GM21526 (cell line): ENCODE data around the gene DNAJC1.
A peak's percentile ranks its signal among the peaks of the same experiment; 100 is the strongest.
"Not testable (repeated sequence)": the region's sequence is repeated elsewhere in the genome, so short reads cannot be mapped to it uniquely, and the experiment has no call there.

Experiments
- ATAC-seq: cut with Tn5 transposase; IDR thresholded peaks from one replicate; pipeline ENCODE4 v1.9.1; 2021; ENCODE audit warnings: moderate library complexity; ENCODE audit not compliant: unreplicated experiment, low FRiP score

Gene DNAJC1

GRCh38 chr10:22003177-22003963, at the start of gene DNAJC1:
Gene DNAJC1 (minus strand): TSS chr10:22003730. CDS start chr10:22003434, 296 bp downstream.
- peak; percentile 93 for ATAC-seq

GRCh38 chr10:22053048-22053447, 49.5 kb upstream of the DNAJC1 start:
- no peak for ATAC-seq

DNA sequence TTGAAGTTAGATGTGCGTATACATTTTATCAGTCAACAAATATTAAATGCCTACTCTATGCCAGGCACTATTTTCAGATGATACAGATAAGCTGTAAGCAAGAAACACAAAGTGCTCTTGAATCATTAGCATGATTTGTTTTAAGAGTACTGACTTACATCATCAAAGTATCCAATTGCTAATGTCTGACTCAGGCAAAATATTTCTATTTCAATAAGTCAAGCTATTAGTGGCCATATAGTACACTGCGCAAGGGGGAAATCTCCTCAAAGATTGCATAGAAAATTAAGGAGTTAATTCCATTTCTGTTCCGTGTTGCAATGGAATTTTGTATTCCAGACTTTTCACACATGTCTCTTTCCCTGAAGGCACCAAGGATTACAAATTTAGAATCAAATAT, 46.1 kb upstream of the DNAJC1 start:
- ATAC-seq = no peak

DNA sequence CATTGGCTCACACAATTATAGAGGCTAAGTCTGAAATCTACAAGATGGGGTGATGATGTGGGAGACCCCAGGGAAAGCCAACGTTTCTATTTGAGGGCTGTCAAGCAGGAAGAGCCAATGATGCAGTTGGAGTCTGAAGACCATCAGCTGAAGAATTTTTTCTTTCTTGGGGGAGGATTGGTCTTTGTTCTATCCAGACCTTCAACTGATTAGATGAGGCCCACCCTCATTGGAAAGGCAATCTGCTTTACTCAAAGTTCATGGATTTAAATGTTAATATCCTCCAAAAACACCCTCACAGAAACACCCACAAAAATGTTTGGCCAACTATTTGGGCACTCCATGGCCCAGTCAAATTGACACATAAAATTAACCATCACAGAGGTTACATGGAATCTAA, 44.3 kb upstream of the DNAJC1 start:
- ATAC-seq = no peak

- no peak for ATAC-seq
These were observed 39.8 kb upstream of the DNAJC1 start for GRCh38 chr10:22043327-22043633.

- no peak for ATAC-seq
These were observed 39.2 kb upstream of the DNAJC1 start for GRCh38 chr10:22042557-22043326.

DNA sequence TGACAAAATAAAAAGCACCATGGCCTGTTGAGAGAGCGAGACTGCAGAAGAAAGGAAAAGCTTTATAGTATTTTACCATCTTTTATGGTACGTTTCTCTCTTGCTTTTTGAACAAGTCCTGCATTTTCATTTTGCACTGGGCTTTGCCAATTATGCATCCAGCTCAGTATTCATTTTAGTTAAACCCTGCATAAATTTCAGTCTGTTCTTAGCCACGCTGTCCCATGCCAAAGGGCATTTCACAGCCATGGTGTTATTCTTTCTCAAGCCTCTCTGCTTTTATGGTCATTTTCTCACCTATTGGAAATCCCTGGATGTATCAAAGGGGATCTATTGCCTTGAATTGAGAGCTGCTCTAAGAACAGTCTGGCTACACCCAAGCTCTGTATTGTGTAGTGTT, 30.8 kb upstream of the DNAJC1 start:
- no peak for ATAC-seq

GRCh38 chr10:22032268-22032667, 28.7 kb upstream of the DNAJC1 start:
- ATAC-seq = not testable (repeated sequence)

GRCh38 chr10:22030421-22030820, 26.9 kb upstream of the DNAJC1 start:
- ATAC-seq = no peak

DNA sequence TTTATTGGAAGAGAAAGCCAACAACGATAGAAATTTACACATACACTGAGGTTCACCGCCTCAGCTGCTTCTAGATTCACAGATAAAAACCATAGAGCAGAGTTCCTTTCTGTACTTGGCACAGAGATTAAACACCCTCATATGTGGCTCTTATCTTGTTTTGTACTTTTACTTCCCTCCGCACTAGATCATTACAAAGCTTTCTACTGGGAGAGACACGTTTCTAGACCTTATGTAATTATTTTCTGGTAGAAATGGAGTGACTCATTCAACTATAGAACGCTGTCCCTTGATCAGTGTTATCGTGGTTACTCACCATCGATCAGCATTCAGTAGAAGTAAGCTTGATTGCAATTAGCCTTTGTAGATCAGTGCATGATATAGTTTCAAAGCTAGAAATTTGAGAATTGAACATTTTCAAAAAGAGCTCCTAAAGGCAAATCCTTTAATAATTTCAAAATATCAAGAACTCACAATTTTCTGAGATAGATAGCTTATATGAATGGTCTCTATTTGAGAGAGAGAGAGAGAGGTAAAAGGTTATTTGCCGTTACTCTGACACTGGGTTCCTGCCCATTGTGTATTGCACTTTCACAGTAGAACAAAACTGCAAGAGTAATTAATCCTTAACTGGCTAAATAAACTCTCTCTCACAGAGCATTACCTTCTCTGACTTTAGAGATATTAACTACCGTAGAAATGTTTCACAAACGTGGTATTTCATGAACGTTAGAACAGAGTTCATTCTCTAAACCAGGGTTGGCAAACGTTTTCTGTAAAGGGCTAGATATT, 26.1 kb upstream of the DNAJC1 start:
- ATAC-seq = no peak

DNA sequence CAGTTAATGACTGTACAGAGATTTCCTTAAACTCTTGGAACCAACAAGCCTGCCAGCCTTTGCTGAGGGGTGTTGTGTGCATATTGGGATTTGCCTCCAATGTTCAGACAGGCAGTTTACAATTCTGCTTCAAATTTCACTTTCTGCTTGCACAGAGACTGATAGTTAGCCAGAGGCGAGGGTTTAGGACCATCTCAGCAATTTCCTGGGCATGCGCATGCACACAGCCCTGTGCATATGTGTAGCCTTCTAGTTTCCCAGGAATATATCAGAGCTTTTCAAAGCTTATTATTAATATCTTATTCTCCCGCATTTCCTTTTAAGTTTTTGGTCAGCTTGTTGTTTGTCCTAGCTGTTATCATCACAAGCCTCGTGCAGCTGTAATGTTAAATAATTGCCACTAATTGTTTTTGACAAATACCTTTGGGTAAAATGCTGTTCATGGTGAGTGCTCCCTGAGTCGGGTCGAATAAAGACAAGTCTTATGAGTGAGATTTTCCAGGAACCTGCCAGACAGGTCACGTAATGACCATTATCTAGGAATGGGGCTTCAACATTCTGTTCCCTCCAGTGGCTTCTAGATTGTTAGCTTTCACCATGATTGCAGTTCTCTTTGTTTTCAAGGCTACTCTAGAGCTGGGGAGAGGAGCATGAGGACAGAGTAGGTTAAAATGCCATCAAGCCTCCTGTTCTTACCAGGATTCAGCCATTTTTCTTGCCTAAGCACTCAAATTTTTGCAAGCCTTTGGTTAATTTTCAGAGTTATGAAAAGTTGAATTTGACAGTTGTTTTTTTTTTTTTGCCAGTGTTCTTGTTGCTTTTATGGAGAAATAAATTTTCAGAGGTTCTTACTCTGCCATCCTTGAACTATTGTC, 24.1 kb upstream of the DNAJC1 start:
- ATAC-seq = no peak

GRCh38 chr10:22026287-22026686, 22.8 kb upstream of the DNAJC1 start:
- no peak for ATAC-seq

DNA sequence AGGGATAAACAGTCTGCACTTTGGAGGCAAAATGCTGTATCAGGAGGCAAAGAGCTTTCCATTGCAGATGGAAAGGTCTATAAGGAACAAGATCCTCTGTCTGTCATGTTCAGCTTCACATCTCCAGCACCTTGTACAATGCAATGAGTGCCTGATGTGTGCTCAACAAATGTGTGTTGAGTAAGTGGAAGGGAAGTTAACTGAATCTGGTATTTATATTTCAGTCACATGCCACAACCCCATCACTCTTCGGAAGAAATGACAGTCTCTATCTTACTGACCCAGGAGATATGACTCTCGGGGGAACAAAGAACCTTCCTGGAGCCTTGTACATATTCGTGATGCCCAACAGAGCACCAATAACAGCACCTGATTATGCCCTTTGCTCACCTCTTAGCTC, 20.0 kb upstream of the DNAJC1 start:
- ATAC-seq = no peak

DNA sequence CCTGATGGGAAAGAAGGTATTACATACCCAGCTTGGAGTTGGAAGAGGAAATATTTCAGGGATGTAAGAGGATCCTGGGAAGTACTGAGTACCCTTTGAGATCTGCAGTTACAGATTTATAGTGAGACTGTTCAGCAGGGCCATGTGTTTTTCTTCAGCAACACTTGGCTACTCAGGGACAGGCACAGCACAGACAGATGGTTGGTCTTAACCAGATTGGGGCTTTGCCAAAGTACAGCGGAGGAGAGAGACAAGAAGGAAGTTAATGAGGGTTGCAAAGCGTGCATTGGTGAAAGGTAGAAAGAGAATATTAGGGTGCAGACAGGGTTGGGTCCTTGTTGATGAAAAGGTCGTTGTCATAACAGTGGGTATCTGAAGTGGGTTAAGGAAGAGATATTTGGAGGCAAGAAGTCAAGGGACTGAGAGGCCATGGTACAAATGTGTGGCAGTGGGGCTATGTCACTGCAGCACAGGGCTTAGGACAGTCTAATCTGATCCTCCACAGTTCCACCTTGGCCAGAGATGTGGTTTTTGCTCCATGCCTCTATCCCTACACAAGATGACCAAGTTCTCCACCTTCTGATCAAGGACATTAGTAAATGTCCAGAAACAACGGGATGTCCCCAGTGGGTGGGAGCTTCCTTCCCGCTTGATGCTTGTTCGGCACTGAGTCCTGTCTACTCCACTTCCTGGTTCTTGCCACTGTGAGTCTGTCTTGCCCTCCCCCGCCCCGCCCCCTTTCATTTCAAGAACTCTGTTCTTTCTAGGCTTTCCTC, 18.9 kb upstream of the DNAJC1 start:
- ATAC-seq = no peak

GRCh38 chr10:22021144-22021543, 17.6 kb upstream of the DNAJC1 start:
- ATAC-seq = not testable (repeated sequence)

- no peak for ATAC-seq
These were observed 13.9 kb upstream of the DNAJC1 start for GRCh38 chr10:22017283-22018020.

DNA sequence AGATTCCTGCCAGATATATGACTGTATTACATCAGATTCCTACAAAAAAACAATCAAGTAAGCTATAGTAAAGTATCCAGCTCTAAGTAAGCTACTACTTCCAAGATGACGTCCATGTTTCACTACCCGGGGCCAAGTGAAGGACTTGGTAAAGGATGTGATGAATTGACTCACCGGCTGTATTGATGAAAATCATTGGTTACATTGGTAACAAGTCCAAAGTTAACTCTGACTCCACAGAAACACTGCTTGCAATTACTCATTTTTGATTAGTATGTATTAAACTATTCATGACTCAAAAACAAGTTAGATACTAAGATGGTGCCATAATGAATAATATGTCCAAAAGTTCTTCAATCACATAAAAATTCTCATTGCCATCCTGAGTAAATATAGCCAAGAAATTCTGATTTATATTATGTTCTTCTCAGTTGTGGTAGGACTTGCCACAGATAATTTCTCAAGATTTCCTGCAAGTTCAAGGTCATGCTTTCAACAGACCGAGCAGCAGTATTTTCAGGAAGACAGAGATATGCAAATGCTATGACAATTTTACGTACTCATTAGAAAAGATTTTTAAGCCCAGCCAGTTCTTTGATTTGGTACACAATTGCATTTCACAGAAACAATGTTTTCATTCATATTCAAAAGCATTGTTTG, 12.6 kb upstream of the DNAJC1 start:
- no peak for ATAC-seq

DNA sequence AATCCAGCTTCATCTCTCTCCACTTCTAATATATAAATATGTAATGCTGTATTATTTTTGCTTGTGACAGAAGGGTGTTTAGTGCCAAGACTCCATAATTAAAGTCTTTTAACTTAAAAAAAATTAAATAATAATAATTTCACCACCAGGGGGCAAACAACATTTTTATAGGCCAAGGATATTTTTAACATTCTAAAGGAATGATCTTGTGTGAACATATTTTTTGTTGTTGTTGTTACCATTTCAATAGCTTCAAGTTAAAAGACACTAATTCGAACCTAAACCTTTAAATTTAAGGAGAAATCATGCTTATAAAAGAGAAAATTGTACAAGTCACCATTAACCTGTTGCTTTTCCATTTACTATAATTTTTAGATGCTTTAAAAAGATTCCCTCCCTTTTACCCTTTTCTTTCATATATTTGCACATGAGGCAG, 7.5 kb upstream of the DNAJC1 start:
- ATAC-seq = no peak
